Hepatic stellate cell (primary cell): ENCODE data around the gene ZNF575.
A peak's percentile ranks its signal among the peaks of the same experiment; 100 is the strongest.
"Not testable (repeated sequence)": the region's sequence is repeated elsewhere in the genome, so short reads cannot be mapped to it uniquely, and the experiment has no call there.

Experiments used
- DNase-seq: peaks from one replicate; pipeline ENCODE4 v3.0.0; 2011; ENCODE audit warnings: low spot score

The ZNF575 gene

DNA sequence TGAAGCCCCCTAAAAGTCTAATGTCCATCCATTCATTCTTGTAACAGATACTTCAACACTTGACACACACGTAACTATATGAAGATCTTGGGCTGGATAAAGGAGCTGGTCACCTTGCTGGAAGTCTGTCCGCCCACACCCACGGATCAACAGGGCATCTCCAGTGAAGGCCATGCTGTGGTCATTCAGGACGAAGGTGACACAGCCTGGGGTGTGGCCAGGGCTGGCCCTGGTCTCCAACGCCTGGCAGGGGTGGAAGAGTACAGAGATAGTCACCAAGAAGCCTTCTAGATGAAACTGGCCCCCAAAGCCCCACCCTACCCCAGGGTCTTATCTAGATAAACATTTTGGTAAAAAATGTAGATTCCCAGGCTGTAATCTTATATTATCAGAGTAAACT, 21.7 kb upstream of the ZNF575 start:
- DNase-seq: no peak

- DNase-seq: not testable (repeated sequence)
Measured at GRCh38 chr19:43512399-43512798, 20.6 kb upstream of the ZNF575 start.

DNA sequence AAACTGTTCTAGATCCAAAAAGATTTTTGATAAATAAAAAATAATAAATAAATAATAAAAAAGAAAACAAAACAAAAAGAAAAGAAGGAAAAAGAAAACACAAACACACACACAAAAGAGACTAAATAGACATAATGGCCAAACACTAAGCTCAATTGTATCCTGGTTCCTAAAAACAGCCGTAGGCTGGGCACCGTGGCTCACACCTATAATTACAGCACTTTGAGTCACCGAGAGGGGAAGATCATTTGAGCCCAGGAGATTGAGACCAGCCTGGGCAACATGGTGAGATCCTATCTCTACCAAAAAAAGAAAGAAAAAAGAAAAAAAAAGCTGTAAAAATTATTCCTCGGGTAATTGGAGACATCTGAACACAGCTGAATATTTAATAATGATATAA, 14.9 kb upstream of the ZNF575 start:
- no peak for DNase-seq

GRCh38 chr19:43519436-43520088, 13.4 kb upstream of the ZNF575 start:
- DNase-seq: peak; percentile 81

- DNase-seq: no peak
Measured at GRCh38 chr19:43522929-43523328, 10.1 kb upstream of the ZNF575 start.

- DNase-seq: not testable (repeated sequence)
Measured at GRCh38 chr19:43523696-43524095, 9.3 kb upstream of the ZNF575 start.

GRCh38 chr19:43524922-43525835, 7.8 kb upstream of the ZNF575 start:
- peak; percentile 48 for DNase-seq

- DNase-seq: peak; percentile 64
Measured at GRCh38 chr19:43525836-43526771, 6.9 kb upstream of the ZNF575 start.

- DNase-seq: peak; percentile 79
Measured at GRCh38 chr19:43526884-43527859, 5.8 kb upstream of the ZNF575 start, which contains the start of gene ETHE1. ETHE1 (minus strand) TSS chr19:43527201; CDS start chr19:43527177, 24 bp downstream.

DNA sequence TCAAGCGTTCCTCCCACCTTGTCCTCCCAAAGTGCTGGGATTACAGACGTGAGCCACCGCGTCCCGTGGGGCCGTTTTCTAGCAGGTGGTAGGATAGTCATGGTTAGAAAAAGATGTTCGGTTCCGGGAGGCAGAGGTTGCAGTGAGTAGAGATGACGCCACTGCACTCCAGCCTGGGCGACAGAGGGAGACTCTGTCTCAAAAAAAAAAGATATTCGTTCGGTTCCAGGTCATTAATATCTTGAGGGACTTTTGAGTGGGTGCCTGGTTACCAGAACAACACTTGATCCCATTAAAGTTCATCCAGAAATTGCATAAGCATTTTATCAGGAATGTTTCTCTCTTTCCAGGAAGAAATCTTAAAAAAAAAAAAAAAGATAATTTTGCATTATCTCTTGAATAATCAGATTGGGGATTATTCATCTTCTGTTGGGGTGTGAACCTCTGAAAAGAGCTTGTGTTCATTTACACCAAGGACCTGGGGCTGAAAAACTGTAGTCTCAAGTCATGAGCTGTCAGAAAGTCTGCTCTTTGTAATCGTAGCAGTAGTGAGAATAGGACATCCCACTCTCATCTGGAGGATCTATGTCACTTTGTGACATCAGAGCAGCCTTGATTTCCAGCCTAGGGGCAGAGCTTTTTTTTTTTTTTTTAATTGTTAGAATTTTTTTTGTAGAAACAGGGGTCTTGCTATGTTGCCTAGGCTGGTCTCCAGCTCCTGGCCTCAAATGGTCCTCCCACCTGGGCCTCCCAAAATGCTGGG, 4.9 kb upstream of the ZNF575 start:
- DNase-seq: no peak

GRCh38 chr19:43532571-43532961, 422 bp upstream of the ZNF575 start:
- DNase-seq: no peak

GRCh38 chr19:43533546-43534304, 737 bp downstream of the ZNF575 start:
- peak; percentile 97 for DNase-seq

DNA sequence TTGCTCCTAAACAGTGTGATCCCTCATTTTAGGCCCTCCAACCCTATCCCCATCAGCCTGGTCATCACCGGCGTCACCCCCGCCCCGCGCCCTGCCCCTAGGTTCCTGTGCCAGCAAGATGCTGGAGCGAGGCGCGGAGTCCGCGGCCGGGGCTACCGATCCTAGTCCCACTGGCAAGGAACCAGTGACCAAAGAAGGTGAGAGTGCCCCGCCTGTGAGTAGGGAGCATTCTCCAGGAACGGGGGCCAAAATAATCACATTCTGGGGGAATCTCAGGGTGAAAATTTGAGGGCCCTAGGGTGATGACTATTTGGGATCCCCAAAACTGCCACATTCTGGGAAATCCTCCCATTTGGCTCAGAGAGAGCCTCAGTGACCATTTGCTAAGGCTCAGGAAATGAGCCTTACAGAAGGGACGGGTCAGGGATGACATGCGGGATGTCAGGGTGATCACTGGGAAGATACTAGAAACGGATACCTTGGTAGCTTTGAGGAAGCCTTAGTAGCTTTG, 1.4 kb downstream of the ZNF575 start:
- DNase-seq: no peak

- peak; percentile 68 for DNase-seq
Measured at GRCh38 chr19:43534816-43535761, 2.1 kb downstream of the ZNF575 start.

GRCh38 chr19:43538922-43539321, 5.9 kb downstream of the ZNF575 start:
- DNase-seq: no peak

DNA sequence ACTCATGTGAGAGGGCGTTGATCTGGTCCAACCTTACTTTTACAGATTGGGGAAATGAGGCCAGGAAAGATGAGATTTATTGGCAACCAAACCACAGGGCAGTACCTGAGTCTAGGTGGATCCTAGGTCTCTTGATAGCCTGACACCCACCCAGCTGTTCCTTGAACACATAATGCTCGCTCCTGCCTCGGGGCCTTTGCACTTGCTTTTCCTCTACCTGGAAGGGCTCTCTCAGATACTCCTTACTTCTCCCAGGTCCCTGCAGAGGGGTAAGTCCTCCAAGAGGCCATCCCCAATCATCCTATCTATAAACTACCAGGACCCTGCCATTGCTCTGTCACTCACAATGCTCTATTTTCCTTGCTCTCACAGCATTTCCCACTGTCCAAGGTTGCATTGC, 7.4 kb downstream of the ZNF575 start:
- no peak for DNase-seq

- DNase-seq: no peak
Measured at GRCh38 chr19:43541920-43542650, 9.1 kb downstream of the ZNF575 start.
